Neural progenitor cell (in vitro differentiated cells): ENCODE results near the gene JAK1. TPM values are rescaled to one million over a fixed set of nuclear protein-coding genes. Genes with fewer than 3 reads are reported as not detected.

Source experiments
- DNase-seq: peaks from one replicate; pipeline ENCODE4 v3.0.0-alpha.2; 2016; ENCODE audit warnings: low spot score
- H2AFZ ChIP-seq: fragments of 200-600 bp; sonication (generic); replicated peaks from 2 replicates; pipeline ENCODE4 v1.6.1; 2016; ENCODE audit warnings: antibody characterized with exemption
- H3F3A ChIP-seq: fragments of 200-600 bp; sonication (generic); 2 replicates; pipeline ENCODE4 v1.6.1; 2016; ENCODE audit warnings: antibody characterized with exemption, low read depth
- H3K27ac ChIP-seq: fragments of 200-600 bp; sonication (generic); 2 replicates; pipeline ENCODE4 v1.5.1; 2016; ENCODE audit warnings: mild to moderate bottlenecking
- H3K27me3 ChIP-seq: fragments of 200-600 bp; sonication (generic); 2 replicates; pipeline ENCODE4 v1.6.1; 2016; ENCODE audit warnings: mild to moderate bottlenecking, moderate library complexity
- H3K36me3 ChIP-seq: fragments of 200-600 bp; sonication (generic); 2 replicates; pipeline ENCODE4 v1.5.1; 2016
- H3K4me1 ChIP-seq: fragments of 200-600 bp; sonication (generic); 2 replicates; pipeline ENCODE4 v1.6.1; 2016; ENCODE audit warnings: mixed run types
- H3K4me2 ChIP-seq: fragments of 200-600 bp; sonication (generic); 2 replicates; pipeline ENCODE4 v1.6.1; 2016
- H3K4me3 ChIP-seq: fragments of 200-600 bp; sonication (generic); 2 replicates; pipeline ENCODE4 v1.5.1; 2016
- H3K79me2 ChIP-seq: fragments of 200-600 bp; sonication (generic); 2 replicates; pipeline ENCODE4 v1.6.1; 2016; ENCODE audit warnings: low read depth
- H3K9ac ChIP-seq: fragments of 200-600 bp; sonication (generic); 2 replicates; pipeline ENCODE4 v1.6.1; 2016
- H3K9me3 ChIP-seq: fragments of 200-600 bp; sonication (generic); 2 replicates; pipeline ENCODE4 v1.5.1; 2016; ENCODE audit warnings: low read depth
- H4K20me1 ChIP-seq: fragments of 200-600 bp; sonication (generic); 2 replicates; pipeline ENCODE4 v1.6.1; 2016; ENCODE audit warnings: low read depth
- H3K27ac Mint-ChIP-seq: 3 replicates; pipeline ENCODE4 v1.8.0; 2021; ENCODE audit warnings: mixed read lengths
- H3K27me3 Mint-ChIP-seq: 2 replicates; pipeline ENCODE4 v1.8.0; 2022; ENCODE audit warnings: low read depth, mild to moderate bottlenecking, inconsistent platforms, moderate library complexity, mixed read lengths; ENCODE audit not compliant: insufficient read depth
- H3K36me3 Mint-ChIP-seq: 3 replicates; pipeline ENCODE4 v1.8.0; 2021; ENCODE audit warnings: mixed read lengths
- H3K4me1 Mint-ChIP-seq: 3 replicates; pipeline ENCODE4 v1.8.0; 2021; ENCODE audit warnings: mixed read lengths
- H3K4me3 Mint-ChIP-seq: 3 replicates; pipeline ENCODE4 v1.8.0; 2021; ENCODE audit warnings: mild to moderate bottlenecking, moderate library complexity, mixed read lengths
- H3K9me3 Mint-ChIP-seq: 3 replicates; pipeline ENCODE4 v1.8.0; 2020; ENCODE audit warnings: mixed read lengths
- CTCF ChIP-seq: fragments of 200-600 bp; sonication (generic); IDR thresholded peaks from 2 replicates; pipeline ENCODE4 v1.5.1; 2017; ENCODE audit warnings: antibody characterized with exemption, mild to moderate bottlenecking
- EZH2 ChIP-seq: fragments of 200-600 bp; sonication (generic); IDR thresholded peaks from 2 replicates; pipeline ENCODE4 v1.6.1; 2017; ENCODE audit warnings: antibody characterized with exemption, mild to moderate bottlenecking, moderate library complexity
- EZH2phosphoT487 ChIP-seq: fragments of 200-600 bp; sonication (generic); IDR thresholded peaks from 2 replicates; pipeline ENCODE4 v1.6.1; 2017; ENCODE audit warnings: antibody characterized with exemption
- total RNA-seq: library from RNA; depleted of rRNA; stranded (reverse); fragments of >200 nt; gene quantifications from 2 replicates; pipeline ENCODE4 v1.2.3, GENCODE V29; 2015; ENCODE audit warnings: low replicate concordance

Gene JAK1
- total RNA-seq, 1 donor from 2014 or later = 6.5 TPM

- Histone ChIP-seq H3K36me3 (no peaks in the 10 kb centered on the region), H3K27ac (no peak overlapping the region), H3K4me2 (no peak overlapping the region), H3K9ac (no peak overlapping the region), H3K79me2 (no peaks in the 10 kb centered on the region), H3F3A (no peaks in the 10 kb centered on the region), H3K4me1 (peaks cover 6% of the 10 kb centered on the region), H3K9me3 (no peaks in the 10 kb centered on the region), H3K4me3 (no peak overlapping the region), H2AFZ (no peak overlapping the region), H4K20me1 (no peaks in the 10 kb centered on the region), H3K27me3 (no peaks in the 10 kb centered on the region)
- no peak overlapping the region for H3K4me3 Mint-ChIP-seq
- peaks cover 10% of the 10 kb centered on the region for H3K9me3 Mint-ChIP-seq
- H3K4me1 Mint-ChIP-seq = peaks cover 20% of the 10 kb centered on the region
- no peak for DNase-seq
- TF ChIP-seq EZH2 = no peak
- TF ChIP-seq CTCF = no peak
- no peak for TF ChIP-seq EZH2phosphoT487
- H3K27me3 Mint-ChIP-seq = no peaks in the 10 kb centered on the region
- no peaks in the 10 kb centered on the region for H3K36me3 Mint-ChIP-seq
- H3K27ac Mint-ChIP-seq = no peak overlapping the region
Observed at GRCh38 chr1:64929221-64929620, 37.1 kb downstream of the JAK1 start.

DNA sequence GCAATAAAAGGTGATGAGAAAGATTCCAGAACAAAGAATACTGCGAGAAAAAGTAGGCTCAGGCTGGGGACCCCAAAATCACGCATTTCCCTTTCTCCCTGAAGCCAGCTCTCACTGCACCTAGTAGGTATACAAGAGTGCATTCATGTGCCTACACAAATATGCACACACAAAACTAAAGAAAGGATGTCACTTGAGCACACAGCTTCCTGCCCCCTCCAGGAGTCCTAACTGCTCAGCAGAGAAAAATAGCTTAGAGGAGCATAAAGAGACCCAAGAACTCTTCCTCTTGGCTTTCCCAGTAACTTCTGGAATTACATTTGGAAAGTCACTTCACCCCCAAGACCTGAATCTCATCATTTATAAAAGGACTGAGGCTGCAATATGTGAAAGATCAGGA, 38.0 kb downstream of the JAK1 start:
- Histone ChIP-seq H3K79me2 (no peaks in the 10 kb centered on the region), H3F3A (no peaks in the 10 kb centered on the region), H3K36me3 (no peaks in the 10 kb centered on the region), H3K4me2 (peak overlapping the region; percentile 25), H3K9ac (no peak overlapping the region), H3K9me3 (no peaks in the 10 kb centered on the region), H2AFZ (peak overlapping the region; percentile 6), H3K4me1 (peaks cover 6% of the 10 kb centered on the region), H4K20me1 (no peaks in the 10 kb centered on the region), H3K27me3 (no peaks in the 10 kb centered on the region), H3K27ac (no peak overlapping the region), H3K4me3 (no peak overlapping the region)
- Mint-ChIP-seq H3K4me1 (peaks cover 17% of the 10 kb centered on the region), H3K27me3 (no peaks in the 10 kb centered on the region), H3K4me3 (no peak overlapping the region), H3K9me3 (peaks cover 10% of the 10 kb centered on the region), H3K27ac (peak overlapping the region; percentile 46), H3K36me3 (no peaks in the 10 kb centered on the region)
- TF ChIP-seq EZH2 (no peak), EZH2phosphoT487 (no peak), CTCF (no peak)
- peak; percentile 9 for DNase-seq

- TF ChIP-seq EZH2phosphoT487 (no peak), EZH2 (no peak), CTCF (no peak)
- Histone ChIP-seq H3K27me3 (no peaks in the 10 kb centered on the region), H3K36me3 (no peaks in the 10 kb centered on the region), H2AFZ (no peak overlapping the region), H3K4me2 (no peak overlapping the region), H3K4me1 (peaks cover 6% of the 10 kb centered on the region), H3K9me3 (no peaks in the 10 kb centered on the region), H3F3A (no peaks in the 10 kb centered on the region), H3K79me2 (no peaks in the 10 kb centered on the region), H3K27ac (no peak overlapping the region), H3K4me3 (no peak overlapping the region), H4K20me1 (no peaks in the 10 kb centered on the region), H3K9ac (no peak overlapping the region)
- H3K4me3 Mint-ChIP-seq = no peak overlapping the region
- peaks cover 8% of the 10 kb centered on the region for H3K9me3 Mint-ChIP-seq
- no peaks in the 10 kb centered on the region for H3K27me3 Mint-ChIP-seq
- H3K4me1 Mint-ChIP-seq = peaks cover 15% of the 10 kb centered on the region
- no peaks in the 10 kb centered on the region for H3K36me3 Mint-ChIP-seq
- no peak for DNase-seq
- H3K27ac Mint-ChIP-seq = no peak overlapping the region
Observed at GRCh38 chr1:64925594-64925993, 40.8 kb downstream of the JAK1 start.
